Measurements from ENCODE around the gene TPST1. TPM values are rescaled to one million over a fixed set of nuclear protein-coding genes. Genes with fewer than 3 reads are reported as not detected.

Gene TPST1
- total RNA-seq, 1 experiment from 2014 or later = 29.0 TPM

DNA sequence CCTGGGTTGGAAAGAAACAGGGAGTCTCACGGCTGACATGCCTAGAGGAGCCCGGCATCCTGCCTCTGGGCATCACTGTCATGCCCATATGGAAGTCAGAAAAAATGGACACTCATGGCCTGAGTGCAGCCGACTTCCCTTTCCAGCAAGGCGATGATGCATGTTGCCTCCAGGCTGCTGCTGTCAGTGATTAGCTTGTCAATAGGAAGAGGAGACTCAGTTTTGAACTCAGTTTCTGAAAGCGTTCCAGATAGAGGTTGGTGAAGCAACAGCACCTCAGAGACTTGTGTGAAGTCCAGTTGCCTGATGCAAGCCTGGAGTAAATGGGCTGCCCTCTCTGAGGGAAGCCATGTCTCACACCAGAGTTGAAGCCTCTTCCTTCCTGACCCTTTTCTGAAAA, 148.4 kb downstream of the TPST1 start:
- no peak for ATAC-seq
- in situ Hi-C loops (cut with HindIII; ENCODE audit: low pct_unique_long_range_greater_than_20kb, low sequenced_read_pairs) = no loop called here
- no peak for DNase-seq (ENCODE audit: low read depth, low spot score)
- no TSS peak for BruUV-seq (replicated peaks)
- ChIA-PET POLR2A (no interaction called here), CTCF (no interaction called here)
- Histone ChIP-seq H3K27me3 (ENCODE audit: control insufficient read depth, insufficient read depth, low read length) (no peaks in the 10 kb centered on the region), H3K36me3 (ENCODE audit: control insufficient read depth, insufficient read depth, low read length) (no peaks in the 10 kb centered on the region), H3K4me3 (ENCODE audit: low read depth in 2 of 2, low read length in 2 of 2) (no peak overlapping the region), H3K4me1 (ENCODE audit: control insufficient read depth, insufficient read depth, low read length) (peaks cover 6% of the 10 kb centered on the region; the same call in 1 of the 2 replicates), H3K27ac (ENCODE audit: low read length) (no peak overlapping the region), H3K9me3 (ENCODE audit: control insufficient read depth, insufficient read depth, low read depth, low read length) (no peaks in the 10 kb centered on the region)
- no peak for TF ChIP-seq TCF7L2 (IDR thresholded peaks at IDR 0.05; ENCODE audit: low read depth, low read length)
- TF ChIP-seq, protein P1, sequence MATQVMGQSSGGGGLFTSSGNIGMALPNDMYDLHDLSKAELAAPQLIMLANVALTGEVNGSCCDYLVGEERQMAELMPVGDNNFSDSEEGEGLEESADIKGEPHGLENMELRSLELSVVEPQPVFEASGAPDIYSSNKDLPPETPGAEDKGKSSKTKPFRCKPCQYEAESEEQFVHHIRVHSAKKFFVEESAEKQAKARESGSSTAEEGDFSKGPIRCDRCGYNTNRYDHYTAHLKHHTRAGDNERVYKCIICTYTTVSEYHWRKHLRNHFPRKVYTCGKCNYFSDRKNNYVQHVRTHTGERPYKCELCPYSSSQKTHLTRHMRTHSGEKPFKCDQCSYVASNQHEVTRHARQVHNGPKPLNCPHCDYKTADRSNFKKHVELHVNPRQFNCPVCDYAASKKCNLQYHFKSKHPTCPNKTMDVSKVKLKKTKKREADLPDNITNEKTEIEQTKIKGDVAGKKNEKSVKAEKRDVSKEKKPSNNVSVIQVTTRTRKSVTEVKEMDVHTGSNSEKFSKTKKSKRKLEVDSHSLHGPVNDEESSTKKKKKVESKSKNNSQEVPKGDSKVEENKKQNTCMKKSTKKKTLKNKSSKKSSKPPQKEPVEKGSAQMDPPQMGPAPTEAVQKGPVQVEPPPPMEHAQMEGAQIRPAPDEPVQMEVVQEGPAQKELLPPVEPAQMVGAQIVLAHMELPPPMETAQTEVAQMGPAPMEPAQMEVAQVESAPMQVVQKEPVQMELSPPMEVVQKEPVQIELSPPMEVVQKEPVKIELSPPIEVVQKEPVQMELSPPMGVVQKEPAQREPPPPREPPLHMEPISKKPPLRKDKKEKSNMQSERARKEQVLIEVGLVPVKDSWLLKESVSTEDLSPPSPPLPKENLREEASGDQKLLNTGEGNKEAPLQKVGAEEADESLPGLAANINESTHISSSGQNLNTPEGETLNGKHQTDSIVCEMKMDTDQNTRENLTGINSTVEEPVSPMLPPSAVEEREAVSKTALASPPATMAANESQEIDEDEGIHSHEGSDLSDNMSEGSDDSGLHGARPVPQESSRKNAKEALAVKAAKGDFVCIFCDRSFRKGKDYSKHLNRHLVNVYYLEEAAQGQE (IDR thresholded peaks at IDR 0.05; ENCODE audit: insufficient read depth in 1 of 2, low read depth in 2 of 2, low read length in 1 of 2) = no peak
- no peak for TF ChIP-seq SIN3A (IDR thresholded peaks at IDR 0.05; ENCODE audit: borderline replicate concordance, insufficient read depth, low read depth, low read length)
- TF ChIP-seq POLR2AphosphoS5 (IDR thresholded peaks at IDR 0.05; ENCODE audit: low read depth, low read length) = no peak
- TF ChIP-seq, protein P2, sequence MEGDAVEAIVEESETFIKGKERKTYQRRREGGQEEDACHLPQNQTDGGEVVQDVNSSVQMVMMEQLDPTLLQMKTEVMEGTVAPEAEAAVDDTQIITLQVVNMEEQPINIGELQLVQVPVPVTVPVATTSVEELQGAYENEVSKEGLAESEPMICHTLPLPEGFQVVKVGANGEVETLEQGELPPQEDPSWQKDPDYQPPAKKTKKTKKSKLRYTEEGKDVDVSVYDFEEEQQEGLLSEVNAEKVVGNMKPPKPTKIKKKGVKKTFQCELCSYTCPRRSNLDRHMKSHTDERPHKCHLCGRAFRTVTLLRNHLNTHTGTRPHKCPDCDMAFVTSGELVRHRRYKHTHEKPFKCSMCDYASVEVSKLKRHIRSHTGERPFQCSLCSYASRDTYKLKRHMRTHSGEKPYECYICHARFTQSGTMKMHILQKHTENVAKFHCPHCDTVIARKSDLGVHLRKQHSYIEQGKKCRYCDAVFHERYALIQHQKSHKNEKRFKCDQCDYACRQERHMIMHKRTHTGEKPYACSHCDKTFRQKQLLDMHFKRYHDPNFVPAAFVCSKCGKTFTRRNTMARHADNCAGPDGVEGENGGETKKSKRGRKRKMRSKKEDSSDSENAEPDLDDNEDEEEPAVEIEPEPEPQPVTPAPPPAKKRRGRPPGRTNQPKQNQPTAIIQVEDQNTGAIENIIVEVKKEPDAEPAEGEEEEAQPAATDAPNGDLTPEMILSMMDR (IDR thresholded peaks at IDR 0.05) = no peak
- intact Hi-C loops (cut with micrococcal nuclease; ENCODE audit: unreplicated experiment) = loop anchor here (10.0 kb wide), 1 partner anchor 139 kb away; no protein-coding TSS in a partner anchor

DNA sequence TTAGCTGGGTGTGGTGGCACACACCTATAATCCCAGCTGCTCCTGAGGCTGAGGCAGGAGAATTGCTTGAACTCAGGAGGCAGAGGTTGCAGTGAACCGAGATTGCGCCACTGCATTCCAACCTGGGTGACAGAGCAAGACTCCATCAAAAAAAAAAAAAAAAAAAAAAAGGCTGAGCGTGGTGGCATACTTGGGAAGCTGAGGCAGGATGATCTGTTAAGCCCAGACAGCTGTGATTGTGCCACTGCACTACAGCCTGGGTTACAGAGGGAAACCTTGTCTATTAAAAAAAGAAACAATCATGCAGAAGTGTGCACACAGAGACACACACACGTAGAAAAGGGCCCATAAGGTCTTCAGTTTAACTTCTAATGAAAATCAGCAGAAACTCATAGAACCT, 150.6 kb downstream of the TPST1 start:
- ChIA-PET POLR2A (no interaction called here), CTCF (no interaction called here)
- Histone ChIP-seq H3K36me3 (ENCODE audit: control insufficient read depth, insufficient read depth, low read length) (no peaks in the 10 kb centered on the region), H3K4me3 (ENCODE audit: low read depth in 2 of 2, low read length in 2 of 2) (no peak overlapping the region), H3K4me1 (ENCODE audit: control insufficient read depth, insufficient read depth, low read length) (peaks cover 6% of the 10 kb centered on the region; the same call in 1 of the 2 replicates), H3K27me3 (ENCODE audit: control insufficient read depth, insufficient read depth, low read length) (no peaks in the 10 kb centered on the region), H3K27ac (ENCODE audit: low read length) (no peak overlapping the region), H3K9me3 (ENCODE audit: control insufficient read depth, insufficient read depth, low read depth, low read length) (no peaks in the 10 kb centered on the region)
- intact Hi-C loops (cut with micrococcal nuclease; ENCODE audit: unreplicated experiment) (loop anchor here (10.0 kb wide), 1 partner anchor 141 kb away; no protein-coding TSS in a partner anchor), in situ Hi-C loops (cut with HindIII; ENCODE audit: low pct_unique_long_range_greater_than_20kb, low sequenced_read_pairs) (no loop called here)
- no peak for TF ChIP-seq SIN3A (IDR thresholded peaks at IDR 0.05; ENCODE audit: borderline replicate concordance, insufficient read depth, low read depth, low read length)
- TF ChIP-seq TCF7L2 (IDR thresholded peaks at IDR 0.05; ENCODE audit: low read depth, low read length) = no peak
- TF ChIP-seq, protein P1 (IDR thresholded peaks at IDR 0.05; ENCODE audit: insufficient read depth in 1 of 2, low read depth in 2 of 2, low read length in 1 of 2) = no peak
- TF ChIP-seq POLR2AphosphoS5 (IDR thresholded peaks at IDR 0.05; ENCODE audit: low read depth, low read length) = no peak
- TF ChIP-seq, protein P2 (IDR thresholded peaks at IDR 0.05) = no peak
- BruUV-seq (replicated peaks) = no TSS peak
- DNase-seq (ENCODE audit: low read depth, low spot score) (no peak), ATAC-seq (no peak)
